GM19324 (cell line): ENCODE measurements around the gene KRT85.
"Not testable (repeated sequence)": the region's sequence is repeated elsewhere in the genome, so short reads cannot be mapped to it uniquely, and the experiment has no call there.

Experiments used
- ATAC-seq: cut with Tn5 transposase; IDR thresholded peaks from one replicate; pipeline ENCODE4 v1.9.1; 2021; ENCODE audit warnings: mild to moderate bottlenecking, moderate library complexity; ENCODE audit not compliant: unreplicated experiment, low FRiP score

The KRT85 gene

GRCh38 chr12:52366738-52367485 lies at the start of gene KRT85:
TSS of gene KRT85 (minus strand) at chr12:52367481. CDS start at chr12:52367405, 76 bp downstream.
- no peak for ATAC-seq

- ATAC-seq: no peak
These were observed 49.5 kb upstream of the KRT85 start for GRCh38 chr12:52416795-52417194.

- ATAC-seq: no peak
These were observed 48.8 kb upstream of the KRT85 start for GRCh38 chr12:52415870-52416750.

- no peak for ATAC-seq
These were observed 47.7 kb upstream of the KRT85 start for GRCh38 chr12:52414936-52415335.

- no peak for ATAC-seq
These were observed 46.6 kb upstream of the KRT85 start for GRCh38 chr12:52413782-52414345.

GRCh38 chr12:52413202-52413601 lies 45.9 kb upstream of the KRT85 start:
- ATAC-seq: no peak

GRCh38 chr12:52411815-52412214 lies 44.5 kb upstream of the KRT85 start:
- ATAC-seq: no peak

GRCh38 chr12:52410589-52411248 lies 43.4 kb upstream of the KRT85 start:
- ATAC-seq: not testable (repeated sequence)

GRCh38 chr12:52407918-52408317 lies 40.6 kb upstream of the KRT85 start:
- ATAC-seq: no peak

GRCh38 chr12:52405922-52406385 lies 38.7 kb upstream of the KRT85 start, which contains the start of gene KRT82:
TSS of gene KRT82 (minus strand) at chr12:52406335. CDS start at chr12:52406277, 58 bp downstream.
- ATAC-seq: no peak

- no peak for ATAC-seq
These were observed 37.7 kb upstream of the KRT85 start for GRCh38 chr12:52404951-52405350.

- ATAC-seq: no peak
These were observed 36.3 kb upstream of the KRT85 start for GRCh38 chr12:52403561-52403960.

- ATAC-seq: no peak
These were observed 35.7 kb upstream of the KRT85 start for GRCh38 chr12:52402873-52403540.

- ATAC-seq: no peak
These were observed 35.1 kb upstream of the KRT85 start for GRCh38 chr12:52402377-52402776.

GRCh38 chr12:52401926-52402325 lies 34.6 kb upstream of the KRT85 start:
- ATAC-seq: no peak

GRCh38 chr12:52401526-52401925 lies 34.2 kb upstream of the KRT85 start:
- no peak for ATAC-seq

- ATAC-seq: no peak
These were observed 33.6 kb upstream of the KRT85 start for GRCh38 chr12:52400906-52401305.

- ATAC-seq: no peak
These were observed 32.5 kb upstream of the KRT85 start for GRCh38 chr12:52399756-52400155.

- no peak for ATAC-seq
These were observed 30.9 kb upstream of the KRT85 start for GRCh38 chr12:52398176-52398575.

GRCh38 chr12:52396656-52397055 lies 29.4 kb upstream of the KRT85 start:
- no peak for ATAC-seq
